GM19395 (cell line): ENCODE measurements around the gene ANKZF1.

Experiments
- ATAC-seq: cut with Tn5 transposase; IDR thresholded peaks from one replicate; pipeline ENCODE4 v1.9.1; 2021; ENCODE audit warnings: mild to moderate bottlenecking, moderate library complexity; ENCODE audit not compliant: unreplicated experiment

Gene ANKZF1

GRCh38 chr2:219280651-219281050 lies 51.0 kb downstream of the ANKZF1 start:
- no peak for ATAC-seq

GRCh38 chr2:219281588-219281987 lies 52.0 kb downstream of the ANKZF1 start:
- no peak for ATAC-seq

DNA sequence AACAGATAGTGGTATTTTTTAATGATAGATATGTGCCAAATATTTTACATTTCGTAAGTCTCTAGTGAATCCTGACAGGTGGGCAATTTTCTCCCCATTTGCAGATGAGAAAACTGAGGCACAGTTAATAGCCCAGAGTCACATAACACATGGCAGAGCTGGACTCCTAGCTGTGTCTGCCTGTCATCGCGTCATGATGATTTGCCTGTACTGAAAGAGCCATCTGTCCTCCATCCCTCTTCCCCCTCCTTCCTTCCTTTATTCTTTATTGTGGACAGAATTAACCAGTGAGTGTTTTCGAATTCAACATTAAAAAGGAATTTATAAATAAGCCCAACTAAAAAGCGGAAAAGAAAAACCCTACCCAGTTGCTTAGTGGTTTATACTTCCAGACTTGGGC lies 52.8 kb downstream of the ANKZF1 start:
- no peak for ATAC-seq

- no peak for ATAC-seq
Observed at GRCh38 chr2:219282943-219283581, 53.5 kb downstream of the ANKZF1 start.

- no peak for ATAC-seq
Observed at GRCh38 chr2:219284501-219285372, 55.1 kb downstream of the ANKZF1 start.

GRCh38 chr2:219285373-219285735 lies 55.7 kb downstream of the ANKZF1 start:
- ATAC-seq: no peak

DNA sequence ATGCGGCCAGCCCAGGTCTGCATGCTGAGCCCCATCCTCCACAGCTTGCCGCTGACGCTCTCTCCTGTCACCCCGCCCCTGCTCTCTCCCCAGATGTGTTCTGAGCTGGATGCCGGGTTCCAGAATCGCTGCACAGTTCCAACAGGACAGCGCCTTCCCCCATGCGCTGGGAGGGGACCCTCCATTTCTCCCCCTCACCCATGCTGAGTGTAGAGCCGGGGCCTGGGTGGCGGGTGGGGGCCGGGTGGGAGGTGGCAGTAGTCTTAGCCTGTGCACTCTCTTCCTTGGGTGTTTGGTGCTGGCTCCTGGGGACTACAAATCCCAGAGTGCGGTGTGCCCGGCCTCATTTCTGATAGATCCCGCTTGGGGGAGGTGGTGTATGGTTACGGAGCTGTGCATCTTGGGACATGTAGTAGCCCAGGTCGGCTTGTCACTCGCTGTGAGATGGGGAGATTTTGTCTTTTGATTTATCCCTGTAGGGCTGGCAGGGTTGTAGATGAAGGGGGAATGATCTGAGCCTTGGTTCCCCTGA lies 56.4 kb downstream of the ANKZF1 start:
- no peak for ATAC-seq
